Lower lobe of right lung (tissue), 2 donors: ENCODE data around the gene FAM222B. TPM values are rescaled to one million over a fixed set of nuclear protein-coding genes. Genes with fewer than 3 reads are reported as not detected.
A peak's percentile ranks its signal among the peaks of the same experiment; 100 is the strongest.

Experiments used
- ATAC-seq, 2 donors: fragments of 200-7000 bp; cut with Tn5 transposase; one replicate each; pipeline ENCODE4 v1.9.1; 2020 to 2022; ENCODE audit warnings: mild to moderate bottlenecking in 2 of 2, moderate library complexity in 2 of 2
- DNase-seq: peaks from one replicate; pipeline ENCODE4 v3.0.0-alpha.2; 2020
- H3K27ac ChIP-seq: fragments of 200-600 bp; one replicate; pipeline ENCODE4 v1.8.0; 2022
- H3K27me3 ChIP-seq: fragments of 200-600 bp; one replicate; pipeline ENCODE4 v1.8.0; 2022; ENCODE audit warnings: low read depth
- H3K36me3 ChIP-seq: fragments of 200-600 bp; one replicate; pipeline ENCODE4 v1.8.0; 2022; ENCODE audit warnings: mild to moderate bottlenecking
- H3K4me1 ChIP-seq: fragments of 200-600 bp; one replicate; pipeline ENCODE4 v1.8.0; 2022
- H3K4me3 ChIP-seq: fragments of 200-600 bp; one replicate; pipeline ENCODE4 v1.8.0; 2022; ENCODE audit warnings: mild to moderate bottlenecking
- H3K9me3 ChIP-seq: fragments of 200-600 bp; one replicate; pipeline ENCODE4 v1.8.0; 2022
- CTCF ChIP-seq: fragments of 200-600 bp; IDR thresholded peaks from one replicate; pipeline ENCODE4 v1.8.0; 2022; ENCODE audit warnings: antibody characterized with exemption, mild to moderate bottlenecking
- intact Hi-C: fragments of 100-400 bp; cut with DNase I; formaldehyde crosslinking; loops from one replicate; pipeline ENCODE4 v1.11.0; 2022
- total RNA-seq: library from RNA; stranded (reverse); fragmentation: NEBNext Ultra II Directional; extraction: Animal tissue kit (Norgen Biotek cat#: 25700); gene quantifications from one replicate; pipeline ENCODE4 v1.2.1, GENCODE V29; 2021
- donor health status: DM: no; HTN: yes; CAD: no; lungs with severe emphysema.

Gene FAM222B
- total RNA-seq, 1 donor from 2014 or later: 21.7 TPM

- Histone ChIP-seq H3K4me1 (peaks cover 77% of the 10 kb centered on the region), H3K36me3 (peaks cover 43% of the 10 kb centered on the region), H3K4me3 (peak overlapping the region; percentile 14), H3K9me3 (no peaks in the 10 kb centered on the region), H3K27me3 (no peaks in the 10 kb centered on the region), H3K27ac (peak overlapping the region; percentile 94)
- DNase-seq: no peak
- no peak for ATAC-seq
- no peak for TF ChIP-seq CTCF
- intact Hi-C loops: no loop called here
Observed at GRCh38 chr17:28747801-28748750, 94.5 kb downstream of the FAM222B start.

GRCh38 chr17:28747051-28747691 is 95.4 kb downstream of the FAM222B start:
- H3K4me3 ChIP-seq: peak overlapping the region; percentile 74
- no peaks in the 10 kb centered on the region for H3K27me3 ChIP-seq
- TF ChIP-seq CTCF: no peak
- intact Hi-C loops: no loop called here
- H3K27ac ChIP-seq: peak overlapping the region; percentile 94
- DNase-seq: peak; percentile 85
- peaks cover 43% of the 10 kb centered on the region for H3K36me3 ChIP-seq
- peak; percentile 49 to 56 for ATAC-seq
- H3K4me1 ChIP-seq: peaks cover 78% of the 10 kb centered on the region
- no peaks in the 10 kb centered on the region for H3K9me3 ChIP-seq

- H3K4me1 ChIP-seq: peaks cover 83% of the 10 kb centered on the region
- ATAC-seq: peak; percentile 44 to 53
- DNase-seq: peak; percentile 83
Observed at GRCh38 chr17:28746611-28747050, 96.0 kb downstream of the FAM222B start.

GRCh38 chr17:28745786-28746411 is 96.7 kb downstream of the FAM222B start:
- peaks cover 37% of the 10 kb centered on the region for H3K36me3 ChIP-seq
- peak overlapping the region; percentile 94 for H3K27ac ChIP-seq
- peaks cover 85% of the 10 kb centered on the region for H3K4me1 ChIP-seq
- DNase-seq (peak; percentile 62), ATAC-seq (peak; percentile 0 to 27)
- intact Hi-C loops: no loop called here
- H3K27me3 ChIP-seq: no peaks in the 10 kb centered on the region
- H3K9me3 ChIP-seq: no peaks in the 10 kb centered on the region
- peak overlapping the region; percentile 74 for H3K4me3 ChIP-seq
- no peak for TF ChIP-seq CTCF

More at GRCh38 chr17:28746611-28747050, 96.0 kb downstream of the FAM222B start:
- no peak for TF ChIP-seq CTCF
- peak overlapping the region; percentile 74 for H3K4me3 ChIP-seq
- no peaks in the 10 kb centered on the region for H3K9me3 ChIP-seq
- intact Hi-C loops: no loop called here
- H3K36me3 ChIP-seq: peaks cover 40% of the 10 kb centered on the region
- H3K27ac ChIP-seq: peak overlapping the region; percentile 94
- H3K27me3 ChIP-seq: no peaks in the 10 kb centered on the region

- H3K27me3 ChIP-seq: no peaks in the 10 kb centered on the region
- peak overlapping the region; percentile 74 for H3K4me3 ChIP-seq
- no peaks in the 10 kb centered on the region for H3K9me3 ChIP-seq
- no peak for TF ChIP-seq CTCF
- ATAC-seq (peak in 1 of 2 donors; percentile 0), DNase-seq (peak; percentile 65)
- H3K36me3 ChIP-seq: peaks cover 31% of the 10 kb centered on the region
- H3K27ac ChIP-seq: peak overlapping the region; percentile 94
- peaks cover 81% of the 10 kb centered on the region for H3K4me1 ChIP-seq
- intact Hi-C loops: no loop called here
Observed at GRCh38 chr17:28744972-28745785, 97.4 kb downstream of the FAM222B start.
